ENCODE results near the gene SCNM1. TPM values are rescaled to one million over a fixed set of nuclear protein-coding genes. Genes with fewer than 3 reads are reported as not detected.

SCNM1 gene
- total and polyA plus RNA-seq, 9 of the 15 experiments (the other 6 are each of a cell fraction or from before 2014, with no cell fraction given), result 17.2 to 204 (median 63.0) TPM

DNA sequence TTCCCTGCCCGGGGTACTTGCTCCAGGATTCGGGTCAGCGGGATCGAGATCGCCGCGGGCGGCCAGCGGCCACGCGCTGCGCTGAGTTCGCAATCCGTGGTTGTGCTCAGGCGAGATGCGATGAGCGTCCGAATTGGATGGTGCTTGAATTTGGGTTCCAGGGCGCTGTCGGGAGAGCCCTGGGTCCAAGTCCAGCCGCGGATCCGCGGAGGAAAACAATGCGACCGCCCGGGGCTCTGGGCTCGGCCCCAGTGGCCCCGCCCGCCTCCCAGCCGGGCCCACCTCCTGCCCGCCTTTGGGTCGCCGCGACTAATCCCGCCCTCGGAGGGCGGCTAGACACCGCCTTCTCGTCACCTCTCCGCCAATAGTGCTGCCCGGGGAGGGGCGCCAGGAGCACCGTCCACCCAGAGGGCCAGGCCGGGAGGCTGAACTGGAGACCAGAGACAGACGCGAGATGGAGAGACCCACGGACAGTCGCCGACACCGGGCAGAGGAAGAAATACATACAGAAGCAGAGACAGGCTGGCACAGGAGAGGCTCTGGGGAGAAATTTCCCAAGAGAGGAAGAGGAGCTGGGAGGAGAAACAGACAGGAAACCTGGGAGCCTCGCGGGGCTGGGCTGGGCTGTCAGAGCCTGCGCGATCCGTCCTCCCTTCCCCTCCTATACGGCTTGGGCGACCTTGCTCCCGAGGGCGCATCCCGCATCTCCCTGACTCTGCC, 19.4 kb upstream of the SCNM1 start, which contains the start of gene SEMA6C (continued):
- peak; percentile 33 for TF ChIP-seq CCNT2 (IDR thresholded peaks at IDR 0.05; ENCODE audit: borderline replicate concordance, extremely low read depth, insufficient read length, low read depth, low read length)
- peak; percentile 98 for TF ChIP-seq ZNF263 (CRISPR knock-in tag; IDR thresholded peaks at IDR 0.05; ENCODE audit: borderline replicate concordance)
- TF ChIP-seq SUPT5H (IDR thresholded peaks at IDR 0.05), result peak; percentile 60
- TF ChIP-seq CTBP1 (IDR thresholded peaks at IDR 0.05; ENCODE audit: borderline replicate concordance), result peak; percentile 30; the same call in 1 of the 2 replicates
- TF ChIP-seq ZNF740 (CRISPR knock-in tag; IDR thresholded peaks at IDR 0.05), result peak; percentile 80; the same call in 1 of the 2 replicates
- no peak for TF ChIP-seq ZNF740 (tag; IDR thresholded peaks at IDR 0.05)
- no peak for TF ChIP-seq ZNF24 (IDR thresholded peaks at IDR 0.05)
- TF ChIP-seq HMG20B (CRISPR knock-in tag; IDR thresholded peaks at IDR 0.05), result no peak
- no peak for TF ChIP-seq CREBBP (IDR thresholded peaks at IDR 0.05; ENCODE audit: low read depth, low read length)
- TF ChIP-seq MTA3 (IDR thresholded peaks at IDR 0.05; ENCODE audit: borderline replicate concordance), result 0 out of 2 replicates have a peak, but pooled peaks have one; percentile 28
- no peak for TF ChIP-seq FOXJ2 (tag; IDR thresholded peaks at IDR 0.05)
- 0 out of 2 replicates have a peak, but pooled peaks have one; percentile 23 for TF ChIP-seq ZBTB17 (CRISPR knock-in tag; IDR thresholded peaks at IDR 0.05)
- TF ChIP-seq NONO (IDR thresholded peaks at IDR 0.05; ENCODE audit: low read depth in 2 of 2, low read length in 1 of 2), result no peak
- no peak for TF ChIP-seq TOE1 (IDR thresholded peaks at IDR 0.05; ENCODE audit: borderline replicate concordance)
- TF ChIP-seq TOE1 (CRISPR knock-in tag; IDR thresholded peaks at IDR 0.05; ENCODE audit: borderline replicate concordance, low read depth), result no peak
- peak; percentile 67; the same call in 1 of the 2 replicates for TF ChIP-seq PHF8 (IDR thresholded peaks at IDR 0.05; ENCODE audit: borderline replicate concordance, low read length)
